GM19438 (cell line): Measurements from ENCODE around the gene GP1BA.

ENCODE experiments used
- ATAC-seq: cut with Tn5 transposase; IDR thresholded peaks from one replicate; pipeline ENCODE4 v1.9.1; 2021; ENCODE audit warnings: low read depth; ENCODE audit not compliant: unreplicated experiment

GP1BA gene

GRCh38 chr17:4931963-4932362 is at the start of gene GP1BA:
Gene GP1BA (plus strand): TSS chr17:4932277. CDS start chr17:4932605, 328 bp downstream.
- ATAC-seq: no peak

- no peak for ATAC-seq
Measured at GRCh38 chr17:4884489-4884888, 47.6 kb upstream of the GP1BA start.

GRCh38 chr17:4886830-4887229 is 45.2 kb upstream of the GP1BA start:
- ATAC-seq: no peak

GRCh38 chr17:4887581-4887980 is 44.5 kb upstream of the GP1BA start:
- no peak for ATAC-seq

- no peak for ATAC-seq
Measured at GRCh38 chr17:4891411-4892410, 40.4 kb upstream of the GP1BA start.

GRCh38 chr17:4892499-4893221 is 39.4 kb upstream of the GP1BA start:
- ATAC-seq: no peak

- no peak for ATAC-seq
Measured at GRCh38 chr17:4893272-4893671, 38.8 kb upstream of the GP1BA start.

GRCh38 chr17:4893721-4894560 is 38.1 kb upstream of the GP1BA start:
- no peak for ATAC-seq

- no peak for ATAC-seq
Measured at GRCh38 chr17:4895121-4895520, 37.0 kb upstream of the GP1BA start.

- no peak for ATAC-seq
Measured at GRCh38 chr17:4895657-4896331, 36.3 kb upstream of the GP1BA start.

- no peak for ATAC-seq
Measured at GRCh38 chr17:4896332-4897197, 35.5 kb upstream of the GP1BA start.

GRCh38 chr17:4897198-4897687 is 34.8 kb upstream of the GP1BA start:
- ATAC-seq: no peak

GRCh38 chr17:4897785-4898184 is 34.3 kb upstream of the GP1BA start:
- no peak for ATAC-seq

GRCh38 chr17:4898351-4898750 is 33.7 kb upstream of the GP1BA start:
- no peak for ATAC-seq

- no peak for ATAC-seq
Measured at GRCh38 chr17:4898927-4899326, 33.1 kb upstream of the GP1BA start.

- no peak for ATAC-seq
Measured at GRCh38 chr17:4899341-4900230, 32.5 kb upstream of the GP1BA start, which contains the start of gene C17orf107. Gene C17orf107 (plus strand): TSS chr17:4899536. CDS start chr17:4899763, 227 bp downstream.

- ATAC-seq: no peak
Measured at GRCh38 chr17:4900231-4901107, 31.6 kb upstream of the GP1BA start.
